K562 (cell line): ENCODE results near the gene RHPN2. TPM values are rescaled to one million over a fixed set of nuclear protein-coding genes. Genes with fewer than 3 reads are reported as not detected.
A peak's percentile ranks its signal among the peaks of the same experiment; 100 is the strongest.
"Not testable (repeated sequence)": the region's sequence is repeated elsewhere in the genome, so short reads cannot be mapped to it uniquely, and the experiment has no call there.

Experiments
- ATAC-seq: fragments of 200-7000 bp; cut with Tn5 transposase; 3 replicates; pipeline ENCODE4 v1.9.1; 2020; ENCODE audit warnings: moderate library complexity
- BruUV-seq: library from RNA; stranded (reverse); fragments of 400-500 nt; replicated peaks from 2 replicates; lab custom pipeline; 2021; lab: Mats Ljungman, UMichigan
- CTCF ChIA-PET: fragments of 300-600 bp; formaldehyde crosslinking; extraction: SDS; loops from one replicate; lab custom pipeline; 2021; ENCODE audit warnings: low intra/inter-chr PET ratio; lab: Yijun Ruan, JAX
- POLR2A ChIA-PET: fragments of 300-600, 350-650 bp; sonication (Branson Sonifier 250); formaldehyde crosslinking; extraction: SDS; loops from one replicate; lab custom pipeline; 2021; ENCODE audit warnings: antibody characterized with exemption, inconsistent platforms; lab: Yijun Ruan, JAX
- DNase-seq, 4 experiments: peaks; one replicate each; pipeline versions ENCODE4 v3.0.0 to v3.0.0-alpha.2; 2011 to 2018; ENCODE audit warnings: low spot score in 3 of 4, mixed read lengths in 3 of 4; ENCODE audit errors: extremely low read depth in 1 of 4
- FAIRE-seq: peaks from 2 replicates; lab custom pipeline; 2011; peaks lifted over from hg19 to GRCh38; lab: Jason Lieb, UNC
- H2AFZ ChIP-seq: 2 replicates; pipeline ENCODE4 v1.6.0; 2011; ENCODE audit warnings: low read depth, low read length, control low read depth, inconsistent platforms
- H3K27ac ChIP-seq: fragments of 200-600 bp; 3 replicates; pipeline ENCODE4 v1.8.0; 2011; ENCODE audit warnings: low read depth, mild to moderate bottlenecking, control low read depth, inconsistent platforms, low read length, moderate library complexity, mixed read lengths; ENCODE audit errors: extremely low read depth
- H3K27me3 ChIP-seq, 2 experiments: fragments of 300-600 bp in 1 of 2; 2 replicates in 1 of 2; 3 replicates in 1 of 2; pipeline versions ENCODE4 v1.6.0 to v1.8.0; 2011; ENCODE audit warnings: inconsistent platforms in 2 of 2, low read length in 2 of 2, mild to moderate bottlenecking in 1 of 2, mixed read lengths in 1 of 2, moderate library complexity in 1 of 2; ENCODE audit not compliant: control insufficient read depth in 2 of 2, insufficient read depth in 2 of 2
- H3K36me3 ChIP-seq: fragments of 300-600 bp; 3 replicates; pipeline ENCODE4 v1.8.0; 2011; ENCODE audit warnings: mild to moderate bottlenecking, low read length, inconsistent platforms; ENCODE audit not compliant: control insufficient read depth, insufficient read depth
- H3K4me1 ChIP-seq, 2 experiments: fragments of 200-600 bp in 1 of 2; replicated peaks in 1 of 2; 2 replicates in 1 of 2; 3 replicates in 1 of 2; pipeline versions ENCODE4 v1.5.1 to v1.8.0; 2011; ENCODE audit warnings: inconsistent platforms in 2 of 2, low read length in 2 of 2, mild to moderate bottlenecking in 1 of 2, mixed read lengths in 1 of 2, moderate library complexity in 1 of 2; ENCODE audit not compliant: control insufficient read depth in 2 of 2, insufficient read depth in 2 of 2
- H3K4me2 ChIP-seq: 2 replicates; pipeline ENCODE4 v1.6.1; 2011; ENCODE audit warnings: low read length, control low read depth, inconsistent platforms, mixed read lengths; ENCODE audit not compliant: insufficient read depth
- H3K4me3 ChIP-seq: fragments of 200-600 bp; sonication (generic), shearing (Covaris generic); 2 replicates; pipeline ENCODE4 v1.5.1; 2016; ENCODE audit warnings: control low read depth, inconsistent platforms
- H3K79me2 ChIP-seq: fragments of 200-600 bp; 3 replicates; pipeline ENCODE4 v1.8.0; 2011; ENCODE audit warnings: low read length, inconsistent platforms; ENCODE audit not compliant: control insufficient read depth, insufficient read depth
- H3K9ac ChIP-seq, 2 experiments: 2 replicates each; pipeline versions ENCODE4 v1.6.0 to v1.6.1; 2011; ENCODE audit warnings: low read depth in 2 of 2, low read length in 2 of 2, control low read depth in 1 of 2, inconsistent platforms in 1 of 2, mild to moderate bottlenecking in 1 of 2, mixed read lengths in 1 of 2; ENCODE audit not compliant: insufficient read depth in 1 of 2
- H3K9me1 ChIP-seq: one replicate; pipeline ENCODE4 v1.6.0; 2011; ENCODE audit warnings: inconsistent platforms, mild to moderate bottlenecking, low read length, moderate library complexity; ENCODE audit not compliant: control insufficient read depth, insufficient read depth
- H3K9me3 ChIP-seq: replicated peaks from 2 replicates; pipeline ENCODE4 v1.5.1; 2011; ENCODE audit warnings: low read depth, low read length, inconsistent platforms; ENCODE audit not compliant: control insufficient read depth, insufficient read depth
- H4K20me1 ChIP-seq: replicated peaks from 2 replicates; pipeline ENCODE4 v1.6.1; 2011; ENCODE audit warnings: low read length, inconsistent platforms, mixed read lengths; ENCODE audit not compliant: control insufficient read depth, insufficient read depth
- ZMIZ1 ChIP-seq, 2 experiments: fragments of 150-350 bp in 1 of 2; IDR thresholded peaks; 2 replicates each; pipeline ENCODE4 v1.6.1; 2012 to 2016; ENCODE audit warnings: low read depth in 2 of 2, low read length in 2 of 2, mild to moderate bottlenecking in 1 of 2, moderate library complexity in 1 of 2
- WGBS: fragments of 100-300 bp; shearing (Covaris generic); methylation state at CpG from one replicate; pipeline ENCODE4 v1.1.6; 2016; ENCODE audit warnings: low coverage, mixed read lengths; ENCODE audit not compliant: insufficient coverage; ENCODE audit errors: missing lambda C conversion rate; 5-methylcytosine and 5-hydroxymethylcytosine counted together
- in situ Hi-C: fragments of 300-500 bp; cut with MboI; formaldehyde crosslinking; loops from 4 replicates; pipeline ENCODE4 v1.15.0; 2018; ENCODE audit warnings: inconsistent platforms, mixed read lengths
- intact Hi-C: fragments of 100-400 bp; cut with micrococcal nuclease; formaldehyde crosslinking; loops from 2 replicates; pipeline ENCODE4 v1.14.2; 2022
- polyA plus RNA-seq, 8 experiments: library from polyadenylated mRNA; depleted of rRNA in 4 of 8; stranded (reverse) in 5 of 8; unstranded in 3 of 8; fragments of >200 nt; fragmentation: Nextera tagmentation in 2 of 8; fragmentation: Illumina TruSeq in 1 of 8; extraction: Ambion mirVana in 2 of 8; extraction: Trizol in 1 of 8; gene quantifications; 2 replicates each; pipeline versions ENCODE4 v1.2.1 to v1.2.3, GENCODE V29; 2011 to 2014; ENCODE audit warnings: inconsistent platforms in 1 of 8, missing spikeins in 1 of 8
- total RNA-seq, 7 experiments: library from RNA; depleted of rRNA in 6 of 7; stranded (reverse); fragments of >200 nt in 6 of 7; fragmentation: Illumina TruSeq in 2 of 7; extraction: Trizol in 2 of 7; gene quantifications; 2 replicates each; pipeline versions ENCODE4 v1.2.1 to v1.2.3, GENCODE V29; 2011 to 2021; ENCODE audit warnings: low replicate concordance in 1 of 7
- TF ChIP-seq, protein P1 (sequence below), 3 experiments: IDR thresholded peaks in 2 of 3; conservative IDR thresholded peaks in 1 of 3; 2 replicates each; pipeline ENCODE4 v1.5.1; 2011 to 2012; ENCODE audit warnings: low read length in 3 of 3, mild to moderate bottlenecking in 3 of 3, control low read depth in 2 of 3, improper control_type of control experiment in 1 of 3, inconsistent platforms in 1 of 3, low read depth in 1 of 3, mixed read lengths in 1 of 3, moderate library complexity in 1 of 3; ENCODE audit not compliant: insufficient read depth in 2 of 3

The RHPN2 gene
- total and polyA plus RNA-seq, 9 of the 15 experiments (the other 6 are each of a cell fraction or from before 2014, with no cell fraction given): 0.63 to 9.9 (median 3.2) TPM

GRCh38 chr19:32945260-32945659 is 119.4 kb downstream of the RHPN2 start:
- Histone ChIP-seq H3K9me1 (no peaks in the 10 kb centered on the region), H3K4me2 (no peak overlapping the region), H3K27ac (no peak overlapping the region), H3K27me3 (no peaks in the 10 kb centered on the region; a peak in 1 of 5 replicates), H3K4me1 (no peaks in the 10 kb centered on the region), H4K20me1 (no peaks in the 10 kb centered on the region), H3K79me2 (no peaks in the 10 kb centered on the region), H3K36me3 (no peaks in the 10 kb centered on the region), H3K9me3 (no peaks in the 10 kb centered on the region), H2AFZ (no peak overlapping the region), H3K4me3 (no peak overlapping the region), H3K9ac (no peak overlapping the region)
- ATAC-seq (peak; percentile 47; the same call in 1 of the 3 replicates), DNase-seq (no peak), FAIRE-seq (no peak)
- TF ChIP-seq ZMIZ1 (IDR thresholded peaks at IDR 0.05; ENCODE audit: low read depth in 2 of 2, low read length in 2 of 2): no peak
- TF ChIP-seq, protein P1, sequence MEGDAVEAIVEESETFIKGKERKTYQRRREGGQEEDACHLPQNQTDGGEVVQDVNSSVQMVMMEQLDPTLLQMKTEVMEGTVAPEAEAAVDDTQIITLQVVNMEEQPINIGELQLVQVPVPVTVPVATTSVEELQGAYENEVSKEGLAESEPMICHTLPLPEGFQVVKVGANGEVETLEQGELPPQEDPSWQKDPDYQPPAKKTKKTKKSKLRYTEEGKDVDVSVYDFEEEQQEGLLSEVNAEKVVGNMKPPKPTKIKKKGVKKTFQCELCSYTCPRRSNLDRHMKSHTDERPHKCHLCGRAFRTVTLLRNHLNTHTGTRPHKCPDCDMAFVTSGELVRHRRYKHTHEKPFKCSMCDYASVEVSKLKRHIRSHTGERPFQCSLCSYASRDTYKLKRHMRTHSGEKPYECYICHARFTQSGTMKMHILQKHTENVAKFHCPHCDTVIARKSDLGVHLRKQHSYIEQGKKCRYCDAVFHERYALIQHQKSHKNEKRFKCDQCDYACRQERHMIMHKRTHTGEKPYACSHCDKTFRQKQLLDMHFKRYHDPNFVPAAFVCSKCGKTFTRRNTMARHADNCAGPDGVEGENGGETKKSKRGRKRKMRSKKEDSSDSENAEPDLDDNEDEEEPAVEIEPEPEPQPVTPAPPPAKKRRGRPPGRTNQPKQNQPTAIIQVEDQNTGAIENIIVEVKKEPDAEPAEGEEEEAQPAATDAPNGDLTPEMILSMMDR (IDR thresholded peaks at IDR 0.05 in 2 of 3, conservative IDR thresholded peaks at IDR 0.05 in 1 of 3; ENCODE audit: insufficient read depth in 2 of 3, low read depth in 1 of 3, low read length in 3 of 3): peak in 2 of 3 experiments; percentile 10 to 29; a peak in 3 of 6 replicates
- whole genome bisulfite sequencing: 19% methylated on average over 3 of the region's 3 CpGs
- in situ Hi-C loops (no loop called here), intact Hi-C loops (no loop called here)
- POLR2A ChIA-PET: interaction anchor here (0.6 to 1.2 kb wide), 2 partner anchors 13 to 482 kb away, joined by 3 to 4 read pairs; no protein-coding TSS in a partner anchor
- CTCF ChIA-PET: no interaction called here
- BruUV-seq: no TSS peak

GRCh38 chr19:32941273-32941672 is 123.4 kb downstream of the RHPN2 start:
- H4K20me1 ChIP-seq, H3K9me1 ChIP-seq, H3K4me1 ChIP-seq, DNase-seq, BruUV-seq, H3K36me3 ChIP-seq, H3K4me3 ChIP-seq, H3K4me2 ChIP-seq, H3K27me3 ChIP-seq, FAIRE-seq, ATAC-seq, H3K9ac ChIP-seq, H3K79me2 ChIP-seq, H2AFZ ChIP-seq, H3K27ac ChIP-seq, H3K9me3 ChIP-seq, CTCF ChIA-PET, intact Hi-C loops, in situ Hi-C loops: not testable (repeated sequence)
- POLR2A ChIA-PET: interaction anchor here (0.6 to 1.4 kb wide), 2 partner anchors 11 to 12 kb away, joined by 4 read pairs; no protein-coding TSS in a partner anchor
- 33% methylated on average over 5 of the region's 5 CpGs for WGBS
